OCI-LY3 (cell line): ENCODE results near the gene ISYNA1.

ENCODE experiments used
- EZH2phosphoT487 ChIP-seq: fragments of 200-600 bp; shearing (Covaris generic); IDR thresholded peaks from 2 replicates; pipeline ENCODE4 v1.6.1; 2018; ENCODE audit warnings: antibody characterized with exemption, mixed run types, low read depth
- TF ChIP-seq, protein P1 (sequence below): fragments of 200-600, 300-600 bp; sonication (generic); IDR thresholded peaks from 2 replicates; pipeline ENCODE4 v1.5.1; 2014; ENCODE audit warnings: antibody characterized with exemption, low read length, low read depth

DNA sequence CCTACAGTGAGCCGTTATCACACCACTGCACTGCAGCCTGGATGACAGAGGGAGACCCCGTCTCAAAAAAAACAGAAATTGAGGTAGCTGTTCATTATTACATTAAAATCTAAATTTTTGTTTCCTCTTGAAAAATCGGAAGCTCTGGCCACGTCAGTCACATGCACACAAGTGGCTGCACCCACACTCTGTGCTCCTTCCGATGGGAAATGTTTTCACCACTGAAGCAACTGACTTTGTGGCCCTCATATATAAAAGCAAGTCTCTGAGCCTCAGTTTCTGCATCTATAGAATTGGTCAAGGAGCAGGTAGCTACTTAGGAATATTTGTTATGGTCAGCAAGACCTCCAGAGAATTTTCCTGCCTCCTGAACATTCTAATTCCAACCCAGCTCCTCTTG lies 45.0 kb downstream of the ISYNA1 start:
- TF ChIP-seq, protein P1, sequence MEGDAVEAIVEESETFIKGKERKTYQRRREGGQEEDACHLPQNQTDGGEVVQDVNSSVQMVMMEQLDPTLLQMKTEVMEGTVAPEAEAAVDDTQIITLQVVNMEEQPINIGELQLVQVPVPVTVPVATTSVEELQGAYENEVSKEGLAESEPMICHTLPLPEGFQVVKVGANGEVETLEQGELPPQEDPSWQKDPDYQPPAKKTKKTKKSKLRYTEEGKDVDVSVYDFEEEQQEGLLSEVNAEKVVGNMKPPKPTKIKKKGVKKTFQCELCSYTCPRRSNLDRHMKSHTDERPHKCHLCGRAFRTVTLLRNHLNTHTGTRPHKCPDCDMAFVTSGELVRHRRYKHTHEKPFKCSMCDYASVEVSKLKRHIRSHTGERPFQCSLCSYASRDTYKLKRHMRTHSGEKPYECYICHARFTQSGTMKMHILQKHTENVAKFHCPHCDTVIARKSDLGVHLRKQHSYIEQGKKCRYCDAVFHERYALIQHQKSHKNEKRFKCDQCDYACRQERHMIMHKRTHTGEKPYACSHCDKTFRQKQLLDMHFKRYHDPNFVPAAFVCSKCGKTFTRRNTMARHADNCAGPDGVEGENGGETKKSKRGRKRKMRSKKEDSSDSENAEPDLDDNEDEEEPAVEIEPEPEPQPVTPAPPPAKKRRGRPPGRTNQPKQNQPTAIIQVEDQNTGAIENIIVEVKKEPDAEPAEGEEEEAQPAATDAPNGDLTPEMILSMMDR, result no peak
- TF ChIP-seq EZH2phosphoT487, result no peak
